Nephron progenitor cell (in vitro differentiated cells): Measurements from ENCODE around the gene RBM20.
"Not testable (repeated sequence)": the region's sequence is repeated elsewhere in the genome, so short reads cannot be mapped to it uniquely, and the experiment has no call there.

Experiments
- DNase-seq: peaks from one replicate; pipeline ENCODE4 v3.0.0; 2021
- H3K27ac Mint-ChIP-seq: 2 replicates; pipeline ENCODE4 v1.8.0; 2021; ENCODE audit warnings: mild to moderate bottlenecking, moderate library complexity, mixed read lengths
- H3K27me3 Mint-ChIP-seq: 2 replicates; pipeline ENCODE4 v1.8.0; 2021; ENCODE audit warnings: mild to moderate bottlenecking, low read depth, mixed read lengths; ENCODE audit not compliant: poor library complexity
- H3K36me3 Mint-ChIP-seq: 2 replicates; pipeline ENCODE4 v1.8.0; 2021; ENCODE audit warnings: low read depth, mixed read lengths
- H3K4me1 Mint-ChIP-seq: 2 replicates; pipeline ENCODE4 v1.8.0; 2021; ENCODE audit warnings: mixed read lengths
- H3K4me3 Mint-ChIP-seq: 2 replicates; pipeline ENCODE4 v1.8.0; 2021; ENCODE audit warnings: mild to moderate bottlenecking, moderate library complexity, mixed read lengths
- H3K9me3 Mint-ChIP-seq: 2 replicates; pipeline ENCODE4 v1.8.0; 2021; ENCODE audit warnings: mild to moderate bottlenecking, moderate library complexity, mixed read lengths
- TF ChIP-seq, protein P1 (sequence below): fragments of 200-600 bp; sonication (generic); IDR thresholded peaks from 2 replicates; pipeline ENCODE4 v1.5.0; 2021; ENCODE audit warnings: antibody characterized with exemption

The RBM20 gene

DNA sequence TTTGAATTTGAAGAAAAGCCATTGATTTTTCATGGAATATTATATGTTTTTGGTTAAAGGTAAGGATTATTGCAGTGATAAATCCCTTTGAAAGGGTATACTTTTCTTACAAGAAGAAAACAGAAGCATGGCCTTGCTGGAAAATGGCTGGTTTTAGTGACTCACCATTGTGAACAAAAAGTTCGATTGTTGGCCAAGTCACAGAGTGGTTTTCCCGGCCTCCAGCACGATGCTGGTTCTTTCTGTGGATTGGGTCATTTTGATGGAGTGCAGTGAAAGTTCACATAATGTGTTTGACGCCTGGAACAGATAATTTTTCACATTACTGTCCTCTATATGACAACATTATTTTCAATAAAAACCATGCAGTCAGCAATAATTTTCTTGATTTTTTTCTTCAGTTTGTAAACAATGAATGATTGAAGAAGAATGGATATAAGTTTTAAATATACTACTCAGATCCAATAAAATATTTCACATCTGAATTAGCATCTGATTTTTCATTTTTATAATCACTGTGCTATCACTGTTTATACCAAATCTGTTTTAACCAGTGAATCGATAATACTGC is 60.9 kb downstream of the RBM20 start:
- TF ChIP-seq, protein P1, sequence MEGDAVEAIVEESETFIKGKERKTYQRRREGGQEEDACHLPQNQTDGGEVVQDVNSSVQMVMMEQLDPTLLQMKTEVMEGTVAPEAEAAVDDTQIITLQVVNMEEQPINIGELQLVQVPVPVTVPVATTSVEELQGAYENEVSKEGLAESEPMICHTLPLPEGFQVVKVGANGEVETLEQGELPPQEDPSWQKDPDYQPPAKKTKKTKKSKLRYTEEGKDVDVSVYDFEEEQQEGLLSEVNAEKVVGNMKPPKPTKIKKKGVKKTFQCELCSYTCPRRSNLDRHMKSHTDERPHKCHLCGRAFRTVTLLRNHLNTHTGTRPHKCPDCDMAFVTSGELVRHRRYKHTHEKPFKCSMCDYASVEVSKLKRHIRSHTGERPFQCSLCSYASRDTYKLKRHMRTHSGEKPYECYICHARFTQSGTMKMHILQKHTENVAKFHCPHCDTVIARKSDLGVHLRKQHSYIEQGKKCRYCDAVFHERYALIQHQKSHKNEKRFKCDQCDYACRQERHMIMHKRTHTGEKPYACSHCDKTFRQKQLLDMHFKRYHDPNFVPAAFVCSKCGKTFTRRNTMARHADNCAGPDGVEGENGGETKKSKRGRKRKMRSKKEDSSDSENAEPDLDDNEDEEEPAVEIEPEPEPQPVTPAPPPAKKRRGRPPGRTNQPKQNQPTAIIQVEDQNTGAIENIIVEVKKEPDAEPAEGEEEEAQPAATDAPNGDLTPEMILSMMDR, result no peak
- Mint-ChIP-seq H3K36me3 (peaks cover 4% of the 10 kb centered on the region), H3K9me3 (no peaks in the 10 kb centered on the region), H3K4me3 (no peak overlapping the region), H3K27me3 (no peaks in the 10 kb centered on the region), H3K27ac (no peak overlapping the region), H3K4me1 (peaks cover 44% of the 10 kb centered on the region)
- DNase-seq, result no peak

DNA sequence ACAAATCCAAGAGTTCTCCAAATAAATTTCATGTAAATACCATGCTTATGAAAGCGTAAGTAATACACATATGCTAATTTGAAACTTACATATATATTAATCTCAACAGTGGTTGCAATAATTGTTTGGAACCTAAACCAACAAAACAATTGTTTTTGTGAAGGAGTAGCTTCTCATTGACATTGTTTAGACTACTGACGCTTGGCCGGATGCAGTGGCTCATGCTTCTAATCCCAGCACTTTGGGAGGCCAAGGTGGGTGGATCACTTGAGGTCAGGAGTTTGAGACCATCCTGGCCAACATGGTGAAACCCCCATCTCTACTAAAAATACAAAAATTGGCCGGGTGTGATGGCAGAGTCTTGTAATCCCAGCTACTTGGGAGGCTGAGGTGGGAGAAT is 61.5 kb downstream of the RBM20 start:
- not testable (repeated sequence) for H3K27me3 Mint-ChIP-seq, H3K27ac Mint-ChIP-seq, DNase-seq, H3K4me3 Mint-ChIP-seq, H3K36me3 Mint-ChIP-seq, H3K9me3 Mint-ChIP-seq
- peaks cover 40% of the 10 kb centered on the region for H3K4me1 Mint-ChIP-seq

DNA sequence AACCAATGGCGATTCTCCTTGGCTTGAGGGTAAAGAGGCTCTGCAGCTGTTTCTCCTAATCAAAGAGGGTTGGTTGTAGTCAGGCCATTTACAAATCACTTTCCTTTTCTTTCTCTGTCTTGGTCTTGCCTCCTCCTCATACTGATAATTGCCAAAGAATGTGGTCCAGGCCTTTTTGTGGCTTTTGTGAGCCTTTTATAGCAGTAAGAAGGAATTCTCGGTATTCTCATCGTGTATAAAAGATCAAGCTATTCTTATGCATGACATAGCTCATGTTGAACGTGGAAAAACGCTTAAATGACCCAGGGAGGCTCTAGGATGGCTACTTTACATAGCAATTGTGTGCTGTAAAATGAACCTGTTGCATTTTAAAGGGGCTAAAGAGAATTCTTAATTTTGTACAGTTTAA is 62.6 kb downstream of the RBM20 start:
- peaks cover 4% of the 10 kb centered on the region for H3K36me3 Mint-ChIP-seq
- no peak for DNase-seq
- no peak overlapping the region for H3K4me3 Mint-ChIP-seq
- TF ChIP-seq, protein P1, result no peak
- no peak overlapping the region for H3K27ac Mint-ChIP-seq
- H3K4me1 Mint-ChIP-seq, result peaks cover 29% of the 10 kb centered on the region
- H3K27me3 Mint-ChIP-seq, result peaks cover 5% of the 10 kb centered on the region
- no peaks in the 10 kb centered on the region for H3K9me3 Mint-ChIP-seq

DNA sequence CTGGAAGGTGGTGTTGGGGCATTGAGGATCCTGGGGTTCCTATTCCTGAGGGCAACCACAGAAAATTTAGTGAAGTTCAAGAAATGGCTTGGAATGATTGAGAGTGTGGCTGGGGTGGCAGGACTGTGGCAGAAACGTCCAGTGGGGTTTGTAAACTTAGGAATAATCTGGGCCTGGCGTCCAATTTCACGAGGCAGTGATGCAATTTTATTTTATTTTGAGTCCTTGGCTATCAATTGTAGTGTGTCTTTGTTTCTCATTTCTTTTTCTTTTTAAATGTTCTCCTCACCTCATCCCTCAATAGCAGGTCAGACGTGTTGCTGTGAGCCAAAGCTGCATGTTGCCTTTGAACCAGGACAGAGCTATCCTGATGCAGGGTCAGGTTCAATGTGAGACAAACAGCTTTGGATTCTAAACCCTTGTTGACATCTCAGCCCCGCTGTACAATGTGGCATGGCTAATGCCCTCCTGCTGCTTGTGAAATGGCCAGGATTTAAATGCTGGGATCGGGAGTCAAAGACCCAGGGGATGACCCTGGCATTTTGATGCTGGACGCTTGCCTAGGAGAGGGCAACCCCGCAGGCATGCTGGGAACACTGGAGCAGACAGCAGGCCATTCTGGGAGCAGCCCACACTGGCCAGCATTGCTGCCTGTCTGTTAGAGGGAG is 64.8 kb downstream of the RBM20 start:
- Mint-ChIP-seq H3K27ac (peak overlapping the region; percentile 24), H3K36me3 (peaks cover 4% of the 10 kb centered on the region), H3K4me3 (no peak overlapping the region), H3K9me3 (no peaks in the 10 kb centered on the region), H3K4me1 (peaks cover 21% of the 10 kb centered on the region), H3K27me3 (peaks cover 5% of the 10 kb centered on the region)
- DNase-seq, result no peak
- TF ChIP-seq, protein P1, result no peak

DNA sequence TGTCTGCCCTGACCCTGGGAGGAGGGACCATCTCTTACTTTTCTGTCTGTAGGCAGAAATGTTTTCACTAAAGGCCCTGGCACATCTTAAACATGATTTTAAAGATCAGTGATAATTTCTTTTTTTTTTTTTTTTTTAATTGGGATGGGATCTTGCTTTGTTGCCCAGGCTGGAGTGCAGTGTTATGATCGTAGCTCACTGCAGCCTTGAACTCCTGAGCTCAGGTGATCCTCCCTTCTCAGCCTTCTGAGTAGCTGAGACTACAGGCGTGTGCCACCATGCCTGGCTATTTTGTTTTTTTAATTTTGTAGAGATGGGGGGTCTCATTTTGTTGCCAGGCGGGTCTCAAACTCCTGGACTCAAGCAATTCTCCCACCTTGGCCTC is 65.3 kb downstream of the RBM20 start:
- DNase-seq, result no peak
- Mint-ChIP-seq H3K9me3 (no peaks in the 10 kb centered on the region), H3K27me3 (peaks cover 5% of the 10 kb centered on the region), H3K27ac (no peak overlapping the region), H3K4me1 (peaks cover 21% of the 10 kb centered on the region), H3K36me3 (peaks cover 2% of the 10 kb centered on the region), H3K4me3 (no peak overlapping the region)
- TF ChIP-seq, protein P1, result no peak

DNA sequence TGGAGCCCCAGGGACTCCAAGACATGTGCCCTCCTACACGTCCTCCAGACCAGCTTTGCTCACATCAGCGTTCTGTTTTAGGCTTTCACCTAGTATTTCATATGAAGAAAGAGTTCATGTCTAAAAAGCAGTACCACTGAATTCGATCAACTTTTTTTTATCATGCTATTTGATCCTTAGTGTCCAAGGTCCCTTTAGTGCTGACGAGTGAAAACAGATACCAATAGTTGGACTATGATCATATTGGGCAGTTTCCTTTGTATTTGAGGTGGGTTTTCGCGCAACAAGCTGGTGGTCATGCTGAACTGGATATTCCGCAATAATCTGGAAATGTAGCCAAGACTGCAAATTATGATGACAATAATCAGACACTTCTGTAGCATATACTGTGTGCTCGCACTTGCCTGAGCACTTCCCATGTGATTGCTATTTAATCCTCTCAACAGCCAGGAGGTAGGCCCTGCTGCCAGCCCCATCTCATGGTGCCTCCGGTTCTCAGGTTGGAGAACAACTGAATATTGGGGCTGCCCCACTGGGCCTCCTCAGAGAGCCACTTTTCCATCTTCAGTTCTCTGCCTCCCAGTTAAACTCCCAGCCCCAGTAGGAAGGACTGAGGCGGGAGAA is 65.9 kb downstream of the RBM20 start:
- Mint-ChIP-seq H3K9me3 (no peaks in the 10 kb centered on the region), H3K4me1 (peaks cover 21% of the 10 kb centered on the region), H3K27ac (no peak overlapping the region), H3K4me3 (no peak overlapping the region), H3K36me3 (no peaks in the 10 kb centered on the region), H3K27me3 (peaks cover 5% of the 10 kb centered on the region)
- TF ChIP-seq, protein P1, result no peak
- no peak for DNase-seq
